Trophoblast cell (in vitro differentiated cells and primary cell): Measurements from ENCODE around the gene ADARB2.
"Not testable (repeated sequence)": the region's sequence is repeated elsewhere in the genome, so short reads cannot be mapped to it uniquely, and the experiment has no call there.

Experiments
- DNase-seq, 2 donors: peaks; one replicate each; pipeline ENCODE4 v3.0.0-alpha.2; 2016
- H2AFZ ChIP-seq: 2 replicates; pipeline ENCODE4 v1.6.1; 2013; ENCODE audit warnings: low read length, moderate library complexity, mild to moderate bottlenecking; ENCODE audit not compliant: insufficient read depth, poor library complexity
- H2AK5ac ChIP-seq: 2 replicates; pipeline ENCODE4 v1.6.1; 2013; ENCODE audit warnings: mild to moderate bottlenecking, low read length
- H2BK120ac ChIP-seq: 2 replicates; pipeline ENCODE4 v1.6.1; 2013; ENCODE audit warnings: low read length, mild to moderate bottlenecking, moderate library complexity; ENCODE audit not compliant: insufficient read depth, poor library complexity
- H2BK12ac ChIP-seq: 2 replicates; pipeline ENCODE4 v1.6.1; 2013; ENCODE audit warnings: mild to moderate bottlenecking, low read length, moderate library complexity
- H2BK5ac ChIP-seq: 2 replicates; pipeline ENCODE4 v1.6.1; 2013; ENCODE audit warnings: low read length, low read depth, moderate library complexity, mild to moderate bottlenecking; ENCODE audit not compliant: poor library complexity
- H3K14ac ChIP-seq: 2 replicates; pipeline ENCODE4 v1.6.1; 2013; ENCODE audit warnings: mild to moderate bottlenecking, low read length
- H3K18ac ChIP-seq: 2 replicates; pipeline ENCODE4 v1.6.1; 2013; ENCODE audit warnings: mild to moderate bottlenecking, low read length
- H3K23ac ChIP-seq: 2 replicates; pipeline ENCODE4 v1.6.1; 2013; ENCODE audit warnings: low read length
- H3K27ac ChIP-seq: 2 replicates; pipeline ENCODE4 v1.5.1; 2013; ENCODE audit warnings: low read depth, mild to moderate bottlenecking, inconsistent platforms, low read length, moderate library complexity
- H3K27me3 ChIP-seq: 2 replicates; pipeline ENCODE4 v1.6.1; 2013; ENCODE audit warnings: inconsistent platforms, mild to moderate bottlenecking, low read length, moderate library complexity; ENCODE audit not compliant: insufficient read depth
- H3K36me3 ChIP-seq, 2 experiments: 1 replicate in 1 of 2; 2 replicates in 1 of 2; pipeline ENCODE4 v1.6.1; 2013; ENCODE audit warnings: low read length in 2 of 2, mild to moderate bottlenecking in 2 of 2, moderate library complexity in 1 of 2; ENCODE audit not compliant: insufficient read depth in 2 of 2, control insufficient read depth in 1 of 2
- H3K4ac ChIP-seq: 2 replicates; pipeline ENCODE4 v1.6.1; 2013; ENCODE audit warnings: low read depth, mild to moderate bottlenecking, low read length, moderate library complexity
- H3K4me1 ChIP-seq, 2 experiments: 1 replicate in 1 of 2; 2 replicates in 1 of 2; pipeline ENCODE4 v1.6.1; 2013; ENCODE audit warnings: low read length in 2 of 2, mild to moderate bottlenecking in 2 of 2, moderate library complexity in 1 of 2; ENCODE audit not compliant: insufficient read depth in 2 of 2, control insufficient read depth in 1 of 2
- H3K4me2 ChIP-seq: 2 replicates; pipeline ENCODE4 v1.6.1; 2013; ENCODE audit warnings: inconsistent platforms, mild to moderate bottlenecking, low read length, moderate library complexity
- H3K4me3 ChIP-seq: 2 replicates; pipeline ENCODE4 v1.5.1; 2013; ENCODE audit warnings: mild to moderate bottlenecking, low read depth, low read length, inconsistent platforms
- H3K79me1 ChIP-seq: one replicate; pipeline ENCODE4 v1.6.1; 2013; ENCODE audit warnings: low read length
- H3K79me2 ChIP-seq: 2 replicates; pipeline ENCODE4 v1.6.1; 2013; ENCODE audit warnings: low read length, mild to moderate bottlenecking; ENCODE audit not compliant: control insufficient read depth, insufficient read depth, poor library complexity
- H3K9ac ChIP-seq: 2 replicates; pipeline ENCODE4 v1.6.1; 2013; ENCODE audit warnings: mild to moderate bottlenecking, low read length
- H3K9me3 ChIP-seq: 2 replicates; pipeline ENCODE4 v1.6.1; 2013; ENCODE audit warnings: low read depth, mild to moderate bottlenecking, control low read depth, inconsistent platforms, low read length; ENCODE audit not compliant: insufficient read depth
- H4K12ac ChIP-seq: 2 replicates; pipeline ENCODE4 v1.6.1; 2013; ENCODE audit warnings: low read depth, mild to moderate bottlenecking, low read length, moderate library complexity
- H4K8ac ChIP-seq: 2 replicates; pipeline ENCODE4 v1.6.1; 2013; ENCODE audit warnings: low read depth, mild to moderate bottlenecking, low read length, moderate library complexity
- H4K91ac ChIP-seq: one replicate; pipeline ENCODE4 v1.6.1; 2013; ENCODE audit warnings: low read depth, mild to moderate bottlenecking, low read length, moderate library complexity
- WGBS: extraction: QIAGEN DNeasy Blood & Tissue Kit; methylation state at CpG from one replicate; pipeline ENCODE4 v1.1.7; 2013; ENCODE audit warnings: missing lambda C conversion rate; ENCODE audit not compliant: insufficient read length, insufficient coverage; ENCODE audit errors: extremely low coverage; 5-methylcytosine and 5-hydroxymethylcytosine counted together

The ADARB2 gene

DNA sequence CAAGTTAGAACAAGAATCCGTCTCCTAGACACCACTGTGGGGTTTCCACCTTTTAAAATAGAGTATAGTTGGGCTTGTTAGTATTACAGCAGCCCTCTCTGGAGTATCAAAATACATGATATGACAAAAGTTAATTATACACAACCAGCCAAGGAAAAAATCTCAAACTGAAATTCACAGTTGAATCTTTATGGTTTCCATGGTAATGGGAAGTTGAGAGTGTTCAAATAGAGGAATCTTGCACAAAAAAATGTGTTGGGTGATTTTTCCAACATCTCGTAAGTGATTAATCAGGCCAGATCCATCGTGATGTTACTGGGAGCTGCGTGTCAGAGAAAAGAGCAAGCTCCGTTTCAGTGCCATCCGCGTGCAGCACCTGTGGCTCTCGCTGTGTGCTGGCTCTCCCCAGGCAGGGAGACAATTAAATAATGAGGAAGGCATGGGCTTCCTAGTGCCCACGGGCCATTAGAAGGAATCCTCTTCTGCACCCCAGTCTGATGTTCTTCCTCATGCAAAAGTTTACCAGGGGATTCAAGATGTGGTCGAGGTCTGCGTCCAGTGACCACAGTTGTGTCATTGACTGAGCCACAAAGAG, 41.1 kb upstream of the ADARB2 start:
- Histone ChIP-seq H4K91ac (no peak overlapping the region), H2AK5ac (no peak overlapping the region), H2AFZ (no peak overlapping the region), H3K79me2 (no peaks in the 10 kb centered on the region), H2BK120ac (no peak overlapping the region), H3K4me3 (no peak overlapping the region), H3K36me3 (no peaks in the 10 kb centered on the region), H3K14ac (no peak overlapping the region), H3K9me3 (peaks cover 10% of the 10 kb centered on the region), H3K4ac (no peak overlapping the region), H3K9ac (no peak overlapping the region), H3K27me3 (no peaks in the 10 kb centered on the region), H3K27ac (no peak overlapping the region), H3K18ac (no peak overlapping the region), H3K79me1 (no peaks in the 10 kb centered on the region), H2BK12ac (no peak overlapping the region), H3K4me2 (no peak overlapping the region), H3K4me1 (no peaks in the 10 kb centered on the region), H4K12ac (no peak overlapping the region), H2BK5ac (no peak overlapping the region), H4K8ac (no peak overlapping the region), H3K23ac (no peak overlapping the region)
- no CpG with 5 or more reads among the region's 11 CpGs for WGBS
- no peak for DNase-seq

DNA sequence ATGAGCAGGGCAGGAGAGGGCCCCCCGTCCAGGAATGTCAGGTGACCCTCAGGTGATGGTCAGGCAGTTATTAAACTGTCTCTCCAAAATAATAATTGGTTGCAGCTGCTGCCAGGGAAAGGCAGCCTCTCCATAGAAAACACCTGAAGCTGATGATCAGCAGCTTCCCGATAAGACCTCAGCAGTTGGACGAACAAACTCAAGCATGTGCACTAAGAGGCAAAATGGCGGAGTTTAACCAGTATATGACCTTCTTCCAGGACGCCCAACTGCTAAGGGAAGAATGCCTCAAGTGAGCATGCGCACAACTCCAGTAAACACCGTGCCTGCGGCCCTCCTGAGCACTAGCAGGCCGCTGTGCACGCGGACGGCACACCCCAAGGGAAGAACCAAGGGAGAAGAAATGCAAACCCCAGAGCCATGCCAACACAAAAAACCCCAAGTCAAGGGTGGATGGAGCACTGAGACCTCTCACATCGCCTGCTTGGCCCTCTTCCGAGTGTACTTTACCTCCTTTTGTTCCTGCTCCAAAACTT, 38.9 kb upstream of the ADARB2 start:
- Histone ChIP-seq H3K4me2 (no peak overlapping the region), H3K23ac (no peak overlapping the region), H3K36me3 (no peaks in the 10 kb centered on the region), H3K9ac (no peak overlapping the region), H3K9me3 (peaks cover 11% of the 10 kb centered on the region), H2BK120ac (no peak overlapping the region), H2BK12ac (no peak overlapping the region), H2AFZ (no peak overlapping the region), H2AK5ac (no peak overlapping the region), H2BK5ac (no peak overlapping the region), H3K4me1 (no peaks in the 10 kb centered on the region), H3K79me1 (no peaks in the 10 kb centered on the region), H3K4me3 (no peak overlapping the region), H4K12ac (no peak overlapping the region), H3K18ac (no peak overlapping the region), H3K27ac (no peak overlapping the region), H3K4ac (no peak overlapping the region), H3K14ac (no peak overlapping the region), H4K8ac (no peak overlapping the region), H3K27me3 (no peaks in the 10 kb centered on the region), H4K91ac (no peak overlapping the region), H3K79me2 (no peaks in the 10 kb centered on the region)
- no CpG with 5 or more reads among the region's 14 CpGs for WGBS
- DNase-seq: no peak

DNA sequence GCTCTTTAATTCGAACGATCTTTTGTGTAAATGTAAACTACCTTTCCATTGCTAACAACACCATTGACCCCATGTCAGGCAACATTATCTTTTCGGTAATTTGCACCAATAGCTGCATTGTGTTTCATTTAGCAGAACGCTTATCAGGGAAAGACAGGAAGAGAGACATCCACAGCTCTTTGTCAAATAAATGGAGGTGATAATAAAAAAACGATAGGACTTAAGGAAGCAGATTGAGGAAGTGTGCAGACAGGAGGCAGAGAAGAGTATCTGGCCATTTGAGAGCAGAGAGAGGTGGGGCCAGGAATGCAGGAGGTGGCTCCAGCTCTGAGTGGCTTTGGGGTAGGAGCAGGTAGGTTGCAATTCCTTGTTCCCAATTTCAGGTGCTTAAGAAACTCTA, 37.5 kb upstream of the ADARB2 start:
- no peak overlapping the region for H2AFZ ChIP-seq
- no peak overlapping the region for H2BK120ac ChIP-seq
- no peak overlapping the region for H3K27ac ChIP-seq
- no peak for DNase-seq
- H3K79me1 ChIP-seq: no peaks in the 10 kb centered on the region
- no CpG with 5 or more reads among the region's 5 CpGs for WGBS
- H4K12ac ChIP-seq: no peak overlapping the region
- no peak overlapping the region for H3K9ac ChIP-seq
- H3K4me3 ChIP-seq: no peak overlapping the region
- H3K18ac ChIP-seq: no peak overlapping the region
- no peak overlapping the region for H4K8ac ChIP-seq
- H3K9me3 ChIP-seq: peaks cover 10% of the 10 kb centered on the region
- no peak overlapping the region for H3K4me2 ChIP-seq
- H2BK12ac ChIP-seq: no peak overlapping the region
- no peak overlapping the region for H3K4ac ChIP-seq
- no peaks in the 10 kb centered on the region for H3K79me2 ChIP-seq
- H2BK5ac ChIP-seq: no peak overlapping the region
- H4K91ac ChIP-seq: no peak overlapping the region
- H3K23ac ChIP-seq: no peak overlapping the region
- H3K36me3 ChIP-seq: no peaks in the 10 kb centered on the region
- no peaks in the 10 kb centered on the region for H3K4me1 ChIP-seq
- no peaks in the 10 kb centered on the region for H3K27me3 ChIP-seq
- H2AK5ac ChIP-seq: no peak overlapping the region
- no peak overlapping the region for H3K14ac ChIP-seq

DNA sequence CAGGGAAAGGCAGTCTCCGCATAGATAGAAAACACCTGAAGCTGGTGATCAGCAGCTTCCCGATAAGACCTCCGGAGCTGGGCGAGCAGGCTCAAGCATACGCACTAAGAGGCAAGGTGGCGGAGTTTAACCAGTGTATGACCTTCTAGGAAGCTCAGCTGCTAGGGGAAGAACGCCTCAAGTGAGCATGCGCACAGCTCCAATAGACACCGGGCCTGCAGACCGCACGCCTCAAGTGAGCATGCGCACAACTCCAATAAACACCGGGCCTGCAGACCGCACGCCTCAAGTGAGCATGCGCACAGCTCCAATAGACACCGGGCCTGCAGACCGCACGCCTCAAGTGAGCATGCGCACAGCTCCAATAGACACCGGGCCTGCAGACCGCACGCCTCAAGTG, 35.9 kb upstream of the ADARB2 start:
- DNase-seq, H3K4me1 ChIP-seq, H2BK12ac ChIP-seq, H3K79me2 ChIP-seq, H3K18ac ChIP-seq, H3K9me3 ChIP-seq, H2AK5ac ChIP-seq, H2AFZ ChIP-seq, H2BK5ac ChIP-seq, H4K8ac ChIP-seq, H3K14ac ChIP-seq, H3K27ac ChIP-seq, H3K36me3 ChIP-seq, H4K12ac ChIP-seq, H4K91ac ChIP-seq, H3K4me3 ChIP-seq, H3K27me3 ChIP-seq, H2BK120ac ChIP-seq, H3K4me2 ChIP-seq, H3K79me1 ChIP-seq, H3K9ac ChIP-seq, H3K23ac ChIP-seq, H3K4ac ChIP-seq: not testable (repeated sequence)
- WGBS: no CpG with 5 or more reads among the region's 23 CpGs
